BLaER1 (cell line): Measurements from ENCODE around the gene PLCH1.

ENCODE experiments used
- H3K27ac ChIP-seq: shearing (Covaris generic); formaldehyde crosslinking; 2 replicates; pipeline ENCODE4 v1.8.1; 2022
- H3K27me3 ChIP-seq: shearing (Covaris generic); formaldehyde crosslinking; 2 replicates; pipeline ENCODE4 v1.8.1; 2022
- H3K36me3 ChIP-seq: shearing (Covaris generic); formaldehyde crosslinking; 2 replicates; pipeline ENCODE4 v1.8.1; 2022
- H3K4me1 ChIP-seq: shearing (Covaris generic); formaldehyde crosslinking; 2 replicates; pipeline ENCODE4 v1.8.1; 2022
- H3K4me2 ChIP-seq: shearing (Covaris generic); formaldehyde crosslinking; 2 replicates; pipeline ENCODE4 v1.8.1; 2022
- H3K4me3 ChIP-seq: shearing (Covaris generic); formaldehyde crosslinking; 2 replicates; pipeline ENCODE4 v1.8.1; 2022
- H3K9ac ChIP-seq: shearing (Covaris generic); formaldehyde crosslinking; 2 replicates; pipeline ENCODE4 v1.8.1; 2022
- H3K9me3 ChIP-seq: shearing (Covaris generic); formaldehyde crosslinking; 2 replicates; pipeline ENCODE4 v1.8.1; 2022
- H4K20me1 ChIP-seq: shearing (Covaris generic); formaldehyde crosslinking; 2 replicates; pipeline ENCODE4 v1.8.1; 2022
- Cebpa-rat ChIP-seq: shearing (Covaris generic); IDR thresholded peaks from 2 replicates; pipeline ENCODE4 v1.8.1; 2022

Gene PLCH1

DNA sequence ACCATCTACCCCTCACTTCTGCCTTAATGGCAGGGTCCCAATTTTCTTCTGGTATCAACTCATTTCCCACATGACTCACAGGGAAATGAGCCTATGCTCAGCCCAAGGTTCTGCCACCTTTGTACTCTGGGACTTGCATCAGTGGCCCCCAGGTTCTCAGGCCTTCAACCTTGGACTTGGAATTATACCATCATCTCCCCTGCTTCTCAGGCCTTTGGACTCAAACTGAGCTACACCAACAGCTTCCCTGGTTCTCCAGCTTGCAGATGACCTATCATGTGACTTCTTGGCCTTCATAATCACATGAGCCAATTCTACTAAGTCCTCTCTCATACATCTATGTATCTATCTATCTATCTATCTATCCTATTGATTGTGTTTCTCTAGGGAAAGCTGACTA, 149.5 kb downstream of the PLCH1 start:
- H3K9me3 ChIP-seq, result no peaks in the 10 kb centered on the region
- no peaks in the 10 kb centered on the region for H4K20me1 ChIP-seq
- no peaks in the 10 kb centered on the region for H3K4me1 ChIP-seq
- no peak overlapping the region for H3K4me2 ChIP-seq
- TF ChIP-seq Cebpa-rat, result no peak
- no peak overlapping the region for H3K9ac ChIP-seq
- no peak overlapping the region for H3K27ac ChIP-seq
- no peak overlapping the region for H3K4me3 ChIP-seq
- no peaks in the 10 kb centered on the region for H3K27me3 ChIP-seq
- no peaks in the 10 kb centered on the region for H3K36me3 ChIP-seq

DNA sequence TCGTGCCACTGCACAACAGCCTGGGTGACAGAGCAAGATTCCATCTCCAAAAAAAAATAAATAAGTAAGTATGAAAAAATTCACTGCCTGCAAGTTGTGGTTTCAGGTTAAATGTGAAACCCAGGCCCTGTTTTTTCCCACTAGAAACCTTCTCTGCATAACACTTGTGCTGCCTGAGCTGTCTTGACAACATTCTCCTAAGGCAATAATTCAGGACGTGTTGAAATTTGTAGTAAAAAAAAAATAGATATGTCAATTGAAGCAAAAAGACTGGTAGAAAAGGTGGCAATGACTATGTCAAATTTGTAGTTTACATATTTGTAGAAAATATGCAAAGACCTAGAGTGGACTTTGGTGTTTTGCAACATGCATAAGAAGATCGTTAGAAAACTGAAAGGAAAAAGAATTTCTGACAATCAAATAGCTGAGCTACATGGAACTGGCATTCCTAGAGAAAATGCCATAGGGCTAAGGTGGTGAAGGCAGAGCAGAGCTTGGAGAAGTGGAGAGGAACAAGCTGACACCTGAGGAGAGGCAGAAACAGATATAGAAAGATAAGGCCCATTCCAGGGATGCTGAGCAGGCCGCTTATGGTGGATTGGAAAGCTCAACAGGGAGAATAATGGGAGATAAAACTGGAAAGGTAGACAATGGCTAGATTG, 150.2 kb downstream of the PLCH1 start:
- no peak overlapping the region for H3K4me3 ChIP-seq
- no peaks in the 10 kb centered on the region for H3K36me3 ChIP-seq
- no peak for TF ChIP-seq Cebpa-rat

DNA sequence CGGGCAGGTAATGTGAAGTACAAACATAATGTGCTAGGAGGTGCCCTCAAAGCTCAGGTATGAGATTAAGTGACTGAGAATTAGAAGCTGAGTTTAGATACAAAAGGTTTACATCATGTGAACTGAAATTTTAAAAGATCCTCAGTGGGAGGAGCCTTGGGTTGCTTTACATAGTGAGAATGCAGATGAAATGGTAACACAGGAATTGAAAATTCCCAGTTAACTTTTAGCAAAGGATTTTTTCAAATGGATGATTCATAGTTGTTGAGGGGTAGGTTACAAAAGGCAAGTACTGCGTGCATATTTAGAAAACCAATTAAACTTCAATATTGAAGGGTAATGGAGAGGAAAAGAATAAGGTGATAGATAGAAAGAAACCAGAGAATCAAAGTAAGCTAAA, 157.3 kb downstream of the PLCH1 start:
- H3K27ac ChIP-seq, result no peak overlapping the region
- H3K9me3 ChIP-seq, result no peaks in the 10 kb centered on the region
- no peaks in the 10 kb centered on the region for H3K27me3 ChIP-seq
- no peak overlapping the region for H3K4me2 ChIP-seq
- no peaks in the 10 kb centered on the region for H3K36me3 ChIP-seq
- no peak for TF ChIP-seq Cebpa-rat
- no peak overlapping the region for H3K4me3 ChIP-seq
- H4K20me1 ChIP-seq, result no peaks in the 10 kb centered on the region
- H3K4me1 ChIP-seq, result no peaks in the 10 kb centered on the region
- no peak overlapping the region for H3K9ac ChIP-seq

More for the DNA sequence above, 150.2 kb downstream of the PLCH1 start:
- no peaks in the 10 kb centered on the region for H3K27me3 ChIP-seq
- no peaks in the 10 kb centered on the region for H3K4me1 ChIP-seq
- H3K9ac ChIP-seq, result no peak overlapping the region
- H3K27ac ChIP-seq, result no peak overlapping the region
- no peaks in the 10 kb centered on the region for H4K20me1 ChIP-seq
- no peak overlapping the region for H3K4me2 ChIP-seq
- H3K9me3 ChIP-seq, result no peaks in the 10 kb centered on the region

DNA sequence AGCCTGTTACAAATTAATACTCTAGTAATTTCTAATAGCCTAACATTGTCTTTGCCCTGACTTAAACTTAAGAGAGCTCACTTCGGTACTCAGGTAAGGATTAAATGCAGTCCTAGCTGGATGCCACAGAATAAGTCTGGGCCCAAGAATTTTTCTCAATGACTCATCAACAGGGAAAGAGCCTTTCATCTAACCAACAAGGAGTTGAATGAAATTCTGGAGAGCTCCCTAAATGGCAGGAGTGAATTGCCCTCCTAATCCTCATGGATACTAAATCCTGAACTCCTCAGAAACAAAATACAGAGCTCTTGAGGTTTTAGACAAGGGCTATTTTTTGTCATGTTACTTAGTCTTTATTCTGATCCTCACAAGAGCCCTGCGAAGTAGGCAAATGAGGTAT, 159.5 kb downstream of the PLCH1 start:
- Histone ChIP-seq H3K4me2 (no peak overlapping the region), H3K4me3 (no peak overlapping the region), H3K9me3 (no peaks in the 10 kb centered on the region), H3K4me1 (no peaks in the 10 kb centered on the region), H3K27me3 (no peaks in the 10 kb centered on the region), H3K27ac (no peak overlapping the region), H4K20me1 (no peaks in the 10 kb centered on the region), H3K36me3 (no peaks in the 10 kb centered on the region), H3K9ac (no peak overlapping the region)
- no peak for TF ChIP-seq Cebpa-rat

DNA sequence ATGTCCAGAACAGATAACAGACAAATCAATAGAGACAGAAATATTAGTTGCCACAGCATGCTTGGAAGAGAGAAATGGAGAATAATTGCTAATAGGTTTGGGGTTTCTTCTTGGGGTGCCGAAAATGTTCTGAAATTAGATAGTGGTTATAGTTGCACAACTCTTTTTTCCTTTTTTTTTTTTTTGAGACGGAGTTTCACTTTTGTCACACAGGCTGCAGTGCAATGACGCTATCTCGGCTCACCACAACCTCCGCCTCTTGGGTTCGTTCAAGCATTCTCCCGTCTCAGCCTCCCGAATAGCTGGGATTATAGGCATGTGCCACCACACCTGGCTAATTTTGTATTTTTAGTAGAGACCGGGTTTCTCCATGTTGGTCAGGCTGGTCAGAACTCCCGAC, 163.3 kb downstream of the PLCH1 start:
- H3K4me1 ChIP-seq, result no peaks in the 10 kb centered on the region
- H3K9ac ChIP-seq, result no peak overlapping the region
- no peaks in the 10 kb centered on the region for H3K9me3 ChIP-seq
- no peaks in the 10 kb centered on the region for H3K36me3 ChIP-seq
- H3K4me2 ChIP-seq, result no peak overlapping the region
- no peak overlapping the region for H3K4me3 ChIP-seq
- no peaks in the 10 kb centered on the region for H3K27me3 ChIP-seq
- H3K27ac ChIP-seq, result no peak overlapping the region
- no peaks in the 10 kb centered on the region for H4K20me1 ChIP-seq
- no peak for TF ChIP-seq Cebpa-rat

DNA sequence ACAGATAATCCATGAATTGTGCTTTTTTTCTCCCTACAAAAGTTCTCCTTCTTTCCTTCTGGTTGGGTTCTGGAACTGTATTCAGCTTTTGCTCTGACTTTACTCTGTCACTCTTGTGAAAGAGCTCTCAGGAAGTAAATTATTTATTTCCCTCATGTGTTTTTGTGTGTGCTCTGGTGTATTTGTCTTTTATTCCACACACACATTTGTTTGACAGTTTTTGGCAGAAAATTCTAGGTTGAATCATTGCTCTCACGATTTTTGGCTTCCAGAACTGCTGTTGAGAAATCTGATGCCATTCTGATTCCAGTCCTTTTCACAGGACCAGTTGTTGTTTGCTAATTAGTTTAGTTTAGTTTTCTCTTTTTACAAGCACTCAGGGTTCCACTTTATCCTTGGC, 172.8 kb downstream of the PLCH1 start:
- no peak for TF ChIP-seq Cebpa-rat
- H3K4me3 ChIP-seq, result no peak overlapping the region
- H3K27ac ChIP-seq, result no peak overlapping the region
- H3K27me3 ChIP-seq, result no peaks in the 10 kb centered on the region
- no peaks in the 10 kb centered on the region for H3K36me3 ChIP-seq
- no peaks in the 10 kb centered on the region for H3K4me1 ChIP-seq
- no peak overlapping the region for H3K9ac ChIP-seq
- H3K4me2 ChIP-seq, result no peak overlapping the region
- no peaks in the 10 kb centered on the region for H4K20me1 ChIP-seq
- no peaks in the 10 kb centered on the region for H3K9me3 ChIP-seq

DNA sequence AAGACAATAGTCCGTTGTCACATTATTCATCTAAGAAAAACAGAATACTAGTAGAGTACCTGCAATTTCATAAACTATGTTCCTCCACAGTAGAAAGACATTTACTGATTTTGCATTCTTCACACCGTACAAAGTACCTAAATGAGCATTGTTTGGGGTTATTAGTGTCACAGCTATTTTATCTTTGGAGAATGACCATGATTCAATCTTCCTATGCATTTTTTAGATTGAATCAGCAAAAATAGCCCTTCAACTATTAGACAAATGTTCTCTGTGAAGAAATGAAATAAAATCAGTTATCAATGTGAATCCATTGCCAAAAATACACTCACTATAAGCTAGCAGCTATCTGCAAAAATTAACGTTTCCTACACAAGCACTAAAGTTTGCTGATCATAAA, 176.6 kb downstream of the PLCH1 start:
- no peak overlapping the region for H3K4me2 ChIP-seq
- H3K4me3 ChIP-seq, result no peak overlapping the region
- H3K9me3 ChIP-seq, result no peaks in the 10 kb centered on the region
- no peaks in the 10 kb centered on the region for H4K20me1 ChIP-seq
- no peak for TF ChIP-seq Cebpa-rat
- no peak overlapping the region for H3K27ac ChIP-seq
- no peaks in the 10 kb centered on the region for H3K27me3 ChIP-seq
- no peak overlapping the region for H3K9ac ChIP-seq
- no peaks in the 10 kb centered on the region for H3K4me1 ChIP-seq
- H3K36me3 ChIP-seq, result no peaks in the 10 kb centered on the region

DNA sequence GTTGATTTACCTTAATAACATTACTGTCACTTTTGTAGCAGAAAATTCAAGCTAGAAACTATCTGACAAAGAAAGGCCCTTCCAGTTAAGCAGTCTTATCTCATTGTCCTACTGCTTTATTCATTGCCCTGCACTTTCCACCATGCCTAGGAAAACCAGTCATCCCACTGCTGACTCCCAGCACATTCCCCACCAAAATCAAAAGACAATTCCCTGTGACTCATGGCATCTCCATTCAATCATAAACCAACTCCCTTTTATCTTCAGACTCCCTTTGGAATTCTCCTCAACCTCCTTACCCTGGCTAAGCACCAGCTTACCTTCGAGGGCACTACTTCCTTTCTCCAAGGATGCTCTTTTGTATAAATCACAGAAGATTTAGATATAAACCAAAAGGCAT, 184.3 kb downstream of the PLCH1 start:
- no peak overlapping the region for H3K4me3 ChIP-seq
- H3K9ac ChIP-seq, result no peak overlapping the region
- no peak for TF ChIP-seq Cebpa-rat
- peaks cover 21% of the 10 kb centered on the region for H3K4me1 ChIP-seq
- H3K27me3 ChIP-seq, result no peaks in the 10 kb centered on the region
- H3K4me2 ChIP-seq, result no peak overlapping the region
- no peaks in the 10 kb centered on the region for H4K20me1 ChIP-seq
- no peaks in the 10 kb centered on the region for H3K36me3 ChIP-seq
- no peaks in the 10 kb centered on the region for H3K9me3 ChIP-seq
- no peak overlapping the region for H3K27ac ChIP-seq

DNA sequence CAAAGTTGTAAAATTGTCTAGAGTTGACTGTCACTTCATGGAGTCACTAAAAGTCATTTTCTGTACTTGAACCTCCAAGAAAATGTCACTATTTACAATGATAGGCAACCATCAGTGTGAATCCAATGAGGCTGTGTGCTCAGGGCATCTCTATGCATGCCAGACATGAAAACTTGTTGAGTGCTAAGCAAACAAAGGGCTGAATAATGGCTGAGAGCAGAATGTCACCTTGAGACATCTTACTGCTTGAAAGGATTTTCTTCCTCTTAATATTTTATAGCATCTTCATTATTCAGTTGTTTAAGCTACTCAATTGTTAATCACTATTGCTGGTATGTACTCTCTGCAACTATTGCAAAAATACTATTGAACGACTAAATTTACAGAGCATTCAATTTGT, 184.7 kb downstream of the PLCH1 start:
- no peaks in the 10 kb centered on the region for H3K9me3 ChIP-seq
- no peak overlapping the region for H3K27ac ChIP-seq
- H3K36me3 ChIP-seq, result no peaks in the 10 kb centered on the region
- H3K9ac ChIP-seq, result no peak overlapping the region
- H3K4me2 ChIP-seq, result no peak overlapping the region
- TF ChIP-seq Cebpa-rat, result no peak
- no peaks in the 10 kb centered on the region for H3K27me3 ChIP-seq
- peaks cover 26% of the 10 kb centered on the region for H3K4me1 ChIP-seq
- H4K20me1 ChIP-seq, result no peaks in the 10 kb centered on the region
- H3K4me3 ChIP-seq, result no peak overlapping the region

DNA sequence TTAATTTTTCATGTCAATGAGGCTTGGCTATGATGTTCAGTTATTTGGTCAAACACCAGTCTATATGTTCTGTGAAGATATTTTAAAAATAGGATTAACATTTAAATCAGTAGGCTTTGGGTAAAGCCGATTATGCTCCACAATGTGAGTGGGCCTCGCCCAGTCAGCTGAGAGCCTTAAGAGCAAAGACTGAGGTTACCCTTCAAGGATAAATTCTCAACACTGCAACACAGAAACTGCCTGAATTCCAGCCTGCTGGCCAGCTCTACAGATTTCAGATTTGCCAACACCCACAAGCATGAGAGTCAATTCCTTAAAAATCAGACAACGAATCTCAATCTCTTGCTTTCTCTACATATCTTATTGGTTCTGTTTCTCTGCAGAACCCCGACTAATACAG, 188.3 kb downstream of the PLCH1 start:
- Histone ChIP-seq H3K4me1 (peaks cover 62% of the 10 kb centered on the region), H4K20me1 (no peaks in the 10 kb centered on the region), H3K9ac (no peak overlapping the region), H3K27me3 (no peaks in the 10 kb centered on the region), H3K4me2 (no peak overlapping the region), H3K27ac (no peak overlapping the region), H3K36me3 (no peaks in the 10 kb centered on the region), H3K4me3 (no peak overlapping the region), H3K9me3 (no peaks in the 10 kb centered on the region)
- no peak for TF ChIP-seq Cebpa-rat

DNA sequence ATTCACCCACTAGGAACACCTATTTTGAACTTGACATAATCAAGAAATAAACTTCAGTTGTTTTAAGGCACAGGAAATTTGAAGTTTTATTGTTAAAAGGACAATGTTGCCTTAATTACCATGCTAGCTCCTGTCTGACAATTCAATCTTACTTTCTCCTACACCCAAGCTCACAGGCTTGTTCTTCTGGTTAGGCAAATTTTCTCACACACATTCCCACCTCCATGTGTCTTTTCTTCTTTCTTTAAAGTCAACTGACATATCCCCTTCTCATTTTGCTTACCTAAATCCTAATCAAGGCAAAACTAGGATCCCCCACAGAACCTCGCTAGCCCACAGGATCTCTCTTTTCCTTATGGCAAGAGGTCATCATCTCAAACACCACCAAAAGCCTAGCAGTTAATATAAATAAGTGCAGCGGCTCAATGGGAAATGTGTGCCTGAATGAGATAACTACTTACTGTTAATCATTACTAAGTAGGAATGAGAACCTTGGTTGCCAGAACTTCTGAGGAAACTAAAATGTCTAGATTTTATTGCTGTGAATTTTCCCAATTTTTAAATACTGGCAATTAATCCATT, 189.3 kb downstream of the PLCH1 start:
- Histone ChIP-seq H3K36me3 (no peaks in the 10 kb centered on the region), H3K9ac (peak overlapping the region; percentile 42; the same call in 1 of the 2 replicates), H3K4me2 (peak overlapping the region; percentile 66), H3K27me3 (no peaks in the 10 kb centered on the region), H4K20me1 (no peaks in the 10 kb centered on the region), H3K4me1 (peaks cover 71% of the 10 kb centered on the region), H3K9me3 (no peaks in the 10 kb centered on the region), H3K4me3 (no peak overlapping the region), H3K27ac (peak overlapping the region; percentile 47; the same call in 1 of the 2 replicates)
- no peak for TF ChIP-seq Cebpa-rat
